ENCODE data around the gene FBRSL1. TPM values are rescaled to one million over a fixed set of nuclear protein-coding genes. Genes with fewer than 3 reads are reported as not detected.

FBRSL1 gene
- total RNA-seq, 1 donor from 2014 or later = 56.5 TPM

- intact Hi-C loops (cut with micrococcal nuclease) = no loop called here
Measured at GRCh38 chr12:132510111-132510724, 20.3 kb downstream of the FBRSL1 start.

DNA sequence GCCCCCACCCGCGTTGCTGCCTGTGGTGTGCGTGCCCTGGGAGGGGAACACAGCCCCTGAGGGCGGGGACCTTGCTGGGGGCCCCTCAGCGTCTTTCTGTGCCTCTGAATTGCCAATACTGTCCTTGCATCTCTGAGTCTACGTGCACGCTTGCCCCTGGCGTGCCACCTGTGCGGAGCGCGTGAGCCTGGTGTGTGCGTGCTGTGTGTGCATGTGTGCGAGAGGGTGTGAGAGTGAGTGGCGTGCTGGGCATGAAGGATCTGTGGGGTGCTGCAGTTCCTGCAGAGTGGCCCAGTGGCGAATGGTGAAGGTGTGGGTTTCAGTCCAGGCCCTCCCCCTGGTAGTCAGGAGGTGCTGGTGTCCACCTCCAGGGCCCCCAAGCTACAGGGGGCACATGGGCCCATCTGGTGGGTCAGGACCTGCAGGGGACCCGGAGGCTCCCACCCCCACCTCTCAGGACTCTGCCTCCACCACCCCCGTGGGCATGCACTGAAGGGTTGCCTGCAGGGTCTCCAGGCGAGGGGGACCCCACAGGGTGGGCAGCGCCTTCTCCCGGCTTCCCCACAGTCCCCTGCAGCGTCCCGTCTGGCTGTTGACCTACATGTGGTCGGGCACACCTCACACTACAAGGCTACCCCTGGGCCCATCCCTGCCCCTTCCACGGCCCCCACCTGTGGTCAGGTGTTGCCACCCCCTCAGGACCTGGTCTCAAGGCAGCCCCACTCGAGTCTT, 21.0 kb downstream of the FBRSL1 start:
- intact Hi-C loops (cut with micrococcal nuclease) = no loop called here

DNA sequence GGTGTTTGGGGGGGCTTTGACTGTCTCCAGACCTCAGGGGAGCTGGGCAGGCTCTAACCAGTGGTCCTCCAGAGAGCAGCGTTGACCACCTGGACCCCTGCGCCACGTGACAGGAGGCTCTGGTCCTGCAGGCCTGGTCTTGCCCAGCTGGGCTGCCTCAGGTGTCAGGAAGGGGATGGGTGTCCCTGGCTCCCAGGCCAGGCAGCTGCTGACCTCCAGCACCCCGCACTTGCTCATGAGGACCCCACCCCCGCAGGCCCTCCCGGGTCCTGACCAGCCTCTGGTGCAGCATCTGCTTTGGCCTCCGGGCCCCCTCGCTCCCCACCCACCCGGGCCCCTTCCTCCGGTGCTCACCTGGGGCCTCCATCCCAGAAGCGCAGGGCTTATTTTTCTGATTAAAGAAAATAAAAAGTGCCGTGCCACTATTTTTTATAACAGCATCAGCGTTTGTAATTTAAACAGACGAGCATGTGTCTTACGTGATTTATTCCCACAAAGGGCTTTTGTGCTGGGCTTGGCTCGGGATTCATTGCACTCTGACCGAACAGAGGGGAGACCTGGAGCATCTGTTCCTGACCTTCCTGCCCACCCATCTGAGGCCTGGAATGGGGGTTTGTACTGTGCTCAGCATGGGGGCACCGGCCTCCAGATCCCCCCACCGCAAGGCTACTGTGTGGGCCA, 21.7 kb downstream of the FBRSL1 start:
- intact Hi-C loops (cut with micrococcal nuclease) = no loop called here

DNA sequence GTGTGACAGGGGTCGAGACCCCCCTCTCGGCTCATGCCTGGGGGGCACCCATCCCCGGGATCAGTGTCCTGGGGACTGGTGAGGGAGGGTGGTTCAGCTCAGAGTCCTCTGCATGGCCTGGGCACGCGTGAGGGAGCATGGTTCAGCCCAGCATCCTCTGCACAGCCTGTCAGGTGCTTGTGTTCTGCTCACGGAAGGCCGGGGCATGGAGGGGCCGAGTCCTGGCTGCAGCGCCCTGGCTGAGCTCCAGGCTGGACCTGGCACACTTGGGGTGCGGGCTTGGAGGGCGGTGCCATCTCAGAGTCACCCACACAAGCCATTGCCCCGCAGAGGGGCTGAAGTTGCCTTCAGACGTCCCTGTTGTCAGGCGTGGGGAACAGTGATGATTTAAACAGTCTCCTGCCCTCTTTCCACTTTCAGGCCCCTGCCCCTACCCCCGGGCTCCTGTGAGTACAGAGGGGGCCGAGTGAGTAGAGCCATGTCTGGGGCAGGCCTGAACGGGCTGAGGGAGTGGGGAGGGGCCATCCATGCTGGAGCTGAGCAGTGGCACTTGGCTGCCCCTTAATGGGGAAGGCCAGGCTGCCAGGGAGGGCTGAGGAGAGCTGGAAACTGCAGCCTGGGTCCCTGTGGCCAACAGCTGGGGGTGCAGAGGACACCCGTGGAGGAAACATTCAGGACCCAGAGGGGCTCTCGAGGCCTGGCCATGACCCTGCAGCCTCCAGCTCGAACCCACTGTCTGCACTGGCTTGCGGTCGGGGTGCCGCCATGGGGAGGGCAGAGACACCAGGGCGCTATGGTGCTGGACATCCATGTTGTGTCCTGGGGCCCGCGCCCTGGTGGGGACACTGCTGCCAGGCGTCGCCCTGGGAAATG, 22.5 kb downstream of the FBRSL1 start:
- intact Hi-C loops (cut with micrococcal nuclease) = no loop called here

GRCh38 chr12:132513070-132513398, 23.1 kb downstream of the FBRSL1 start:
- intact Hi-C loops (cut with micrococcal nuclease) = no loop called here

DNA sequence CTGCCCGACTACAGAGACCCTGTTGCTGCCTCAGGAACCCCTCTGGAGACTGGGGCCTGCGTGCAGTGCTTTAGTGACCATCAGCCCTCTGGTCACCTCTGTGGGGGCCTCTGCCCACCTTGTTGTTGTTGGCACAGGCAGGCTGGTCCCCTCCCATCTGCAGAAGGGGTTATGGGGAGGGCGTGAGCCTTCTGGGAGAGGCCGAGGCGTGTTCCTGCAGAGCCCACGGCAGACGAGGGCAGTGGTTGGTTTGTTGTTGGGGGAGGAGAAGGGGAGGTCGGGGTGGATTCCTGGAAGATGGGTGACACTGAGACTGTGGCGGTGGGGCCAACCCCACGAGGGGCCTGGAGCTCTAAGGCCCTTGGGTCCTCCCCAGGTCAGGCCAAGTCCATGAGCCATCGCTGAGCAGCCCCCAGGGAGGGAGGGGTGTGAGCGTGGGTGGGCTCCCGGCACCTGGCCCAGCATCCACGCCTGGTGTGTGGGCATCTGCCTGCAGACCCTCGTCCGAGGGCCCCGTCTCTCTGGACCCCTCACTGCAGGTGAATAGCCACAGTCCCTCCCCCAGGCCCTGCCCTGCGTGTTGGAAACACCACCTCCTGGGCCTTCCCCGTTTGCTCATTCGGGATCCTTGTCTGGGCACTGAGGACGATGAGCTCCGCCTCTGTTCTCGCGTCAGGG, 23.6 kb downstream of the FBRSL1 start:
- intact Hi-C loops (cut with micrococcal nuclease) = no loop called here

- intact Hi-C loops (cut with micrococcal nuclease) = no loop called here
Measured at GRCh38 chr12:132514216-132514820, 24.4 kb downstream of the FBRSL1 start.

DNA sequence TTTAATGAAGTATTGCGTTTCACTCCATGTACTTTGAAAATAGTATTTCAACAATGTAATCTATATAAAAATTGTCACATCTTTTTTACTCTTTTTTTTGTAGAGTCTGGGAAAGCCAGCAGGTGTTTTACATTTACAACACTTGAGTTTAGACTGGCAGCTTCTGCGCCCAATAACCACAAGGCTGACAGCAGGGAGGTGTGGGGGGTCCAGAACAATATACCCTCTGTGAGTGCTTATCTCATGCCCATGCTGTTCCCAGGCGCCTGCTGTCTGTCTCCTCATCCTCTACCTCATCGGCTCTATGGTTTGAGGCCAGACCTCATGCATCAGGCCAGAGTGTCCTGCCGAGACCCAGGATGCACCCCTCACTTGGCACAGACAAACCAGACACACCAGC, 24.9 kb downstream of the FBRSL1 start:
- intact Hi-C loops (cut with micrococcal nuclease) = no loop called here

- intact Hi-C loops (cut with micrococcal nuclease) = no loop called here
Measured at GRCh38 chr12:132516095-132517012, 26.4 kb downstream of the FBRSL1 start.

DNA sequence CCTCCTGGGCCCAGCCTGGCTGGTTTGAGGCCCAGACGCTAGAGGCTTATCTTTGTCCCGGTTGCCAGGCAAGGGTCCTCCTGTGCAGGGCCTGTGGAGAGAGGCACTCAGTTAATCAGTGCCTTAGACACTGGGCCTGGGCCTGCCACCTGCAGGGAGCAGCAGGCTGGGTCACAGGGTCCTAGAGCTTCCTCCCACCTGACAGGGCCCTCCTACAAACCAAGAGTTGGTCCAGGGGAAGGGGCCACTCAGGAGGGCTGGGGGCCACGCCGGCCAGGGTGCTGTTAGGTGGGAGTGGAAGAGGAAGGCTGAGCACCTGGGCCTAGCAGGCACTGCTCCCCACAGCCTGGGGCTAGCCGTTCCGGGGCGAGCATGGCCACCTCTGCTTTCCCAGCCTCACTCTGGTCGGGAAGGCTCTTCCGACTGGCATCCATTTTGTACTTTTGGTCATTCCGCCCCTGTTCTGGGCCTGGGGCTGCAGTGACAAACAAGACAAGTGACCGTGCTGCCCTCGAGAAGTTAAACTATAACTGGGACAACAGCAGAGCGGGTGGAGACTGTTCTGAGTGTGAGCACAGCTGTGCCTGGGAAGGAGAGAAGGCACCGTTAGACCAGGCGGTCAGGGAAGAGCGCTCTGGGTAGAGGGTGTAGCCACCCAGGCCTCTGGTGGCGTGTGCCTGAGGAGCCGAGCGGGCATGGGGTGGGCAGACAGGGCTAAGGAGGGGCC, 27.2 kb downstream of the FBRSL1 start:
- intact Hi-C loops (cut with micrococcal nuclease) = no loop called here

- intact Hi-C loops (cut with micrococcal nuclease) = no loop called here
Measured at GRCh38 chr12:132517740-132518100, 27.8 kb downstream of the FBRSL1 start.

- intact Hi-C loops (cut with micrococcal nuclease) = no loop called here
Measured at GRCh38 chr12:132518354-132518992, 28.5 kb downstream of the FBRSL1 start.

DNA sequence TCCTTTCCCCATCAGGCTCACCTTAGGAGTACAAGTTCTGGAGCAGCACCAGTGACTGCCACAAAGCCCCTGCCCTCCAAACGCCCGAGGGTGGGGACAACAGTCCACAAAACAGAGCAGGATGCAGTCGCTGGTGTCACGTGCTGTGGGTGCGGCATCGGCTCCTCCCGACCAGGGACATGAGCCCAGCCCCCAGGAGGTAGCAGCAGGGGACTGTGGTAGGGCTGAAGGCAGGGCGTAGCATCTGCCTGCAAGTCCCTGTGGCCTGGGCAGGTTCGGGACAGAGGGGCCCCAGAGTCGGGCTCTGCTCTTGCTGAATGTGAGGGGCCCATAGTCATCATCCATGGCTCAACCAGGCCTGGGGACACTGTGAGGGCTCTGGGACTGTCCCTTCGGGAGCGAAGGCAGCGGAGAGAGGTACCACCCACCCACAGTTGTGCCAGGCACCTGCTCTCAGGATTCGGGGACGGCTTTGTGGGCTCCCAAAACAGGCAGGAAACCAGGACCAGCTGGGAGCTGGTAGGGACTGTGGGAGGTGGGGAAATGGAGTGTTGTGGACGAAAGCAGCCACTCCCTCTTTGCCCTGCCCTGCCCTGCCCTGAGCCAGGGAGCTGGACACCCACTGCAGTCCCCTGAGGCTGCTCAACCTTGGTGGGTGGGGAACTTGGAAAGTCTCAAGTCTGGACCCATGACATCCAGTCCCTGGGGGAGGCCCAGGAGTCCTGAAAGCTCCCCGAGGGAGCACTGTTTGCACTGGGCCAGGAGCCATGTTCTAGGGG, 30.7 kb downstream of the FBRSL1 start:
- intact Hi-C loops (cut with micrococcal nuclease) = no loop called here

- intact Hi-C loops (cut with micrococcal nuclease) = no loop called here
Measured at GRCh38 chr12:132521200-132521580, 31.2 kb downstream of the FBRSL1 start.

- intact Hi-C loops (cut with micrococcal nuclease) = no loop called here
Measured at GRCh38 chr12:132521712-132522292, 31.9 kb downstream of the FBRSL1 start.

DNA sequence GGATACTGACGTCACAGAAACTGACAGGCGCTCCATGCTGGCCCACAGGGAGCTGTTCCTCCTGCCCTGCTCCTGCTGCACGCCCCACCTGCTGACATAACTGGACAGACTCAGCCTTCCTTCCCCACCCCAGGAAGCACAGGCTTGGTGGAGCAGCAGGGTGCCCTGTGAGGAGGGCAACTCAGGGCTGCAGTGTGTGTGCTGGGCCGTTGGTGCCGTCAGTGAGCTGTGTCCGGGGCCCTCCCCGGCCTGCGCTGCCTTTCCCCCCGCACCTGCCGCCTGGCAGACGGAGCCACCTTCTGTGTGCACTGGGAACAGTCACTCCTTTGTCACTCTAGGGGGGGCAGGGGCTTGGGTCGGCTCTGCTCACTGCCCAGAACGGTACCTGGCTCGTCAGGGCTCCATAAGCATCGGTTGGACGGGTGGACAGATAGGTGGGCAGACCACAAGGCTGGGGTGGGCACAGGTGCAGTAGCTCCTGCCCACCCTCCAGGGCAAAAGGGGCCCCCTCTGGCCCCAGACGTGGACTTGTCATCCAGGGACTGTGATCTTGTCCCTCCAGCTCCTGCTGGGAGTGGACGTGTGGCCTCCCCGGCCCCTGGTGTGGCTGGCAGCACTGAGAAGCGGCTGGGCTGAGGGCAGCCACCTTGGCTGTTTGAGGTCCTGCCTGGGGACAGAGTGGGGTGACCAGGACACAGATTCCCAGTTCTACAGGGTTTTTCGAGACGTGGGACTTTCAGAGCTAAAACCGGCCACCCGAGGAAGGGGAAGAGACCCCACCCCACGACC, 32.8 kb downstream of the FBRSL1 start:
- intact Hi-C loops (cut with micrococcal nuclease) = no loop called here

All from T-helper 2 cell treated with Interferon-gamma antibody and Interleukin-4, amounts not matched to agents 100 ng/mL and 5 ng/mL, for 36 hours (primary cell).